Loucy (cell line): ENCODE measurements around the gene PCED1B.

Experiments used
- EZH2phosphoT487 ChIP-seq: fragments of 200-600 bp; IDR thresholded peaks from 2 replicates; pipeline ENCODE4 v1.6.1; 2018; ENCODE audit warnings: antibody characterized with exemption, mild to moderate bottlenecking, moderate library complexity, borderline replicate concordance
- TF ChIP-seq, protein P1 (sequence below): fragments of 200-600 bp; sonication (generic); conservative IDR thresholded peaks from 2 replicates; pipeline ENCODE4 v1.5.1; 2014; ENCODE audit warnings: mild to moderate bottlenecking, antibody characterized with exemption, low read length

DNA sequence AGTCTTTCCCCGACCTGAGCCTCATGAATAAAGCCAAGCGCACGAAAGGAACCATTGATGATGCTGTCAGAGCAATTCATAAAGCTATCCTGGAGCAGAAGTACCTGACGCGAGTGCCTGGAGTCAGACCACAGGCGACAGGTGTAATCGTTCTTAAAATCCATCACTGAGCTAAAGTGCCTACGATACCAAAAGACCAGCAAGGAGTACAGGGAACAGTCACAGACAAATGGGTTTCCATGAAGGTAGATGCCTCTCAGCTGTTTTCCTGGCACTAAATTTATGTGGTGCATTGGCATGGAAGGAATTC, 1.4 kb upstream of the PCED1B start:
- TF ChIP-seq, protein P1, sequence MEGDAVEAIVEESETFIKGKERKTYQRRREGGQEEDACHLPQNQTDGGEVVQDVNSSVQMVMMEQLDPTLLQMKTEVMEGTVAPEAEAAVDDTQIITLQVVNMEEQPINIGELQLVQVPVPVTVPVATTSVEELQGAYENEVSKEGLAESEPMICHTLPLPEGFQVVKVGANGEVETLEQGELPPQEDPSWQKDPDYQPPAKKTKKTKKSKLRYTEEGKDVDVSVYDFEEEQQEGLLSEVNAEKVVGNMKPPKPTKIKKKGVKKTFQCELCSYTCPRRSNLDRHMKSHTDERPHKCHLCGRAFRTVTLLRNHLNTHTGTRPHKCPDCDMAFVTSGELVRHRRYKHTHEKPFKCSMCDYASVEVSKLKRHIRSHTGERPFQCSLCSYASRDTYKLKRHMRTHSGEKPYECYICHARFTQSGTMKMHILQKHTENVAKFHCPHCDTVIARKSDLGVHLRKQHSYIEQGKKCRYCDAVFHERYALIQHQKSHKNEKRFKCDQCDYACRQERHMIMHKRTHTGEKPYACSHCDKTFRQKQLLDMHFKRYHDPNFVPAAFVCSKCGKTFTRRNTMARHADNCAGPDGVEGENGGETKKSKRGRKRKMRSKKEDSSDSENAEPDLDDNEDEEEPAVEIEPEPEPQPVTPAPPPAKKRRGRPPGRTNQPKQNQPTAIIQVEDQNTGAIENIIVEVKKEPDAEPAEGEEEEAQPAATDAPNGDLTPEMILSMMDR, result no peak
- no peak for TF ChIP-seq EZH2phosphoT487
